Peyer's patch (tissue), 4 donors: Measurements from ENCODE around the gene CLEC16A. TPM values are rescaled to one million over a fixed set of nuclear protein-coding genes. Genes with fewer than 3 reads are reported as not detected.

Experiments used
- DNase-seq, 3 donors: peaks; one replicate each; pipeline ENCODE4 v3.0.0-alpha.2; 2017 to 2019
- H3K27ac ChIP-seq, 4 donors: fragments of 200-600 bp; sonication (generic); one replicate each; pipeline ENCODE4 v1.5.1; 2016 to 2019
- H3K27me3 ChIP-seq, 2 donors: fragments of 200-600 bp; sonication (generic); one replicate each; pipeline ENCODE4 v1.5.1; 2019
- H3K36me3 ChIP-seq, 3 donors: fragments of 200-600 bp; sonication (generic); one replicate each; pipeline ENCODE4 v1.5.1; 2016 to 2019
- H3K4me1 ChIP-seq, 4 donors: fragments of 200-600 bp; sonication (generic); one replicate each; pipeline ENCODE4 v1.5.1; 2016 to 2019
- H3K4me3 ChIP-seq, 4 donors: fragments of 200-600 bp; sonication (generic); 1 replicate in 3 of 4; 2 replicates in 1 of 4; pipeline ENCODE4 v1.5.1; 2016 to 2019; ENCODE audit warnings: mild to moderate bottlenecking in 1 of 4
- H3K9me3 ChIP-seq, 4 donors: fragments of 200-600 bp; sonication (generic); one replicate each; pipeline ENCODE4 v1.5.1; 2016 to 2019; ENCODE audit warnings: mild to moderate bottlenecking in 1 of 4
- POLR2A ChIP-seq, 2 donors: fragments of 450-650 bp; IDR thresholded peaks; one replicate each; pipeline ENCODE4 v1.5.1; 2017; ENCODE audit warnings: antibody characterized with exemption in 2 of 2, mild to moderate bottlenecking in 2 of 2, moderate library complexity in 2 of 2
- total RNA-seq, 4 donors: library from RNA; depleted of rRNA; stranded (reverse); fragments of >200 nt; gene quantifications; one replicate each; pipeline ENCODE4 v1.1.0, GENCODE V29; 2016
- TF ChIP-seq, protein P1 (sequence below), 6 experiments: fragments of 450-650 bp in 4 of 6; fragments of 200-600 bp in 2 of 6; sonication (generic) in 1 of 6; IDR thresholded peaks; one replicate each; pipeline ENCODE4 v1.5.1; 2017 to 2019; ENCODE audit warnings: antibody characterized with exemption in 6 of 6, mild to moderate bottlenecking in 3 of 6, moderate library complexity in 1 of 6

CLEC16A gene
- total RNA-seq, 4 donors from 2014 or later, result 37.8 to 139 (median 64.3) TPM

- Histone ChIP-seq H3K27me3 (no peaks in the 10 kb centered on the region), H3K36me3 (peaks cover 0 to 38% (median 0%) of the 10 kb centered on the region in 3 donors), H3K9me3 (no peaks in the 10 kb centered on the region), H3K4me1 (no peaks in the 10 kb centered on the region), H3K27ac (no peak overlapping the region), H3K4me3 (no peak overlapping the region)
- DNase-seq, result peak in 1 of 3 donors; percentile 29
- TF ChIP-seq, protein P1, sequence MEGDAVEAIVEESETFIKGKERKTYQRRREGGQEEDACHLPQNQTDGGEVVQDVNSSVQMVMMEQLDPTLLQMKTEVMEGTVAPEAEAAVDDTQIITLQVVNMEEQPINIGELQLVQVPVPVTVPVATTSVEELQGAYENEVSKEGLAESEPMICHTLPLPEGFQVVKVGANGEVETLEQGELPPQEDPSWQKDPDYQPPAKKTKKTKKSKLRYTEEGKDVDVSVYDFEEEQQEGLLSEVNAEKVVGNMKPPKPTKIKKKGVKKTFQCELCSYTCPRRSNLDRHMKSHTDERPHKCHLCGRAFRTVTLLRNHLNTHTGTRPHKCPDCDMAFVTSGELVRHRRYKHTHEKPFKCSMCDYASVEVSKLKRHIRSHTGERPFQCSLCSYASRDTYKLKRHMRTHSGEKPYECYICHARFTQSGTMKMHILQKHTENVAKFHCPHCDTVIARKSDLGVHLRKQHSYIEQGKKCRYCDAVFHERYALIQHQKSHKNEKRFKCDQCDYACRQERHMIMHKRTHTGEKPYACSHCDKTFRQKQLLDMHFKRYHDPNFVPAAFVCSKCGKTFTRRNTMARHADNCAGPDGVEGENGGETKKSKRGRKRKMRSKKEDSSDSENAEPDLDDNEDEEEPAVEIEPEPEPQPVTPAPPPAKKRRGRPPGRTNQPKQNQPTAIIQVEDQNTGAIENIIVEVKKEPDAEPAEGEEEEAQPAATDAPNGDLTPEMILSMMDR (IDR thresholded peaks at IDR 0.05), result no peak
- no peak for TF ChIP-seq POLR2A (IDR thresholded peaks at IDR 0.05)
Observed at GRCh38 chr16:11057711-11058345, 113.5 kb downstream of the CLEC16A start.

DNA sequence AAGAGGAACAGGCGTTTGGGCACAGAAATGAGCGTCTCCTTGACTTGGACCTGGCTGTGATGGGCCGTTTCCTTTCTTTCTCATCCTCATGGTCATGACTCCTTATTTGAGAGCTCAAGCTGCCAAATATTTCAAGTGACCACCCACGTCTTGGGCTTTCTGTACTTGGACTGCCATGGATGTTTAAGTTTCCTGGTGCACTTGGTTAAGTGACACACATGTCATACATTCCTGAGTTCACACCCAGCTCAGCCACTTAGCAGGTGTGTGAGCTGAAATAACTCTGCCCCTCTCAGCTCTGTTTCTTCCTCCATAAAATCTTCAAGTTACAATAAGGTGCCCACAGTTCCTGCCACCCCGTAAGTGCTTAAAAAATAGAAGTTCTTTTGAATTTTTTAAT lies 114.5 kb downstream of the CLEC16A start:
- H3K9me3 ChIP-seq, result no peaks in the 10 kb centered on the region
- DNase-seq, result peak in 1 of 3 donors; percentile 31
- no peak overlapping the region for H3K27ac ChIP-seq
- H3K4me3 ChIP-seq, result no peak overlapping the region
- TF ChIP-seq, protein P1 (IDR thresholded peaks at IDR 0.05), result no peak
- no peak for TF ChIP-seq POLR2A (IDR thresholded peaks at IDR 0.05)
- no peaks in the 10 kb centered on the region for H3K4me1 ChIP-seq
- H3K27me3 ChIP-seq, result no peaks in the 10 kb centered on the region
- peaks cover 0 to 40% (median 0%) of the 10 kb centered on the region in 3 donors for H3K36me3 ChIP-seq

DNA sequence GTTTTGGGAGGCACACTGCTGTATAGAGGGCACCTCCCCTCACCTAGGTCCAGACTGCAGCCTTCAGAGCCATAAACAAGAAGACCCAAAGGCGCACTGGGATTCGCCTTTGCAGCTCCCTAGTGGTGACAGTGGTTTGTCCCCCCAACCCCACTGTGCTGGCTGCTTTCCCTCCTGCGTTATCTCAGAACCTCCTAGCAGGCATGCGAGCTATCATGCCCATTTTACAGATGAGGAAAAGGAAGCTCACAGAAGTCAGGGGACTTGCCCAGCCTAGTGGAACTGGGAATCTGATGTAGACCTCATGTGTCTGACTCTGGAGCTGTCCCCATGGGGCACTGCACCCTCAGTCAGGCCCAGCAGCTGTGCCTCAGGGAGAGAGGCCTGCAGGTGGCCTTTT lies 115.2 kb downstream of the CLEC16A start:
- H3K36me3 ChIP-seq, result peaks cover 0 to 46% (median 0%) of the 10 kb centered on the region in 3 donors
- H3K27me3 ChIP-seq, result no peaks in the 10 kb centered on the region
- TF ChIP-seq POLR2A (IDR thresholded peaks at IDR 0.05), result no peak
- TF ChIP-seq, protein P1 (IDR thresholded peaks at IDR 0.05), result no peak
- no peak overlapping the region for H3K4me3 ChIP-seq
- no peak overlapping the region for H3K27ac ChIP-seq
- DNase-seq, result no peak
- no peaks in the 10 kb centered on the region for H3K9me3 ChIP-seq
- no peaks in the 10 kb centered on the region for H3K4me1 ChIP-seq

DNA sequence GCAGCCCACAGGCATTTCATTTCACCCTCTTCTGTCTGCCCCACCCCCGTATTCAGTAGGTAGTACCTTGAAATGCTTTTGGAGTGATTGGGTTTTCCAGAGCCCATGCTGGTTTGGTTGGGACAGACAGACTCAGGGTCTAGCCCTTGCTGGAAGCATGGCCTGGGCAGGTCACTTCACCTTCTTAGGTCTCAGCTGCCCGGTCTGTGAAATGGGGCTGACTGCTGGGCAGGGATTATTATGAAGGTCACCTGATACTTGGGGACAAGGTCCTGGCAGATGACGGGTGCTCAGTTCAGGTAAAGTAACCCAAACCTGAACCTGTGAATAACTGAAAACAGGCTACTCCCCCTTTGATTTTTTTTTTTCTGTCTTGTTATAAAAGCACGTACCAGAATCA lies 116.0 kb downstream of the CLEC16A start:
- no peak overlapping the region for H3K4me3 ChIP-seq
- no peak overlapping the region for H3K27ac ChIP-seq
- H3K9me3 ChIP-seq, result no peaks in the 10 kb centered on the region
- H3K27me3 ChIP-seq, result no peaks in the 10 kb centered on the region
- H3K36me3 ChIP-seq, result peaks cover 0 to 54% (median 0%) of the 10 kb centered on the region in 3 donors
- H3K4me1 ChIP-seq, result no peaks in the 10 kb centered on the region
- no peak for TF ChIP-seq POLR2A (IDR thresholded peaks at IDR 0.05)
- TF ChIP-seq, protein P1 (IDR thresholded peaks at IDR 0.05), result no peak
- peak in 1 of 3 donors; percentile 25 for DNase-seq

DNA sequence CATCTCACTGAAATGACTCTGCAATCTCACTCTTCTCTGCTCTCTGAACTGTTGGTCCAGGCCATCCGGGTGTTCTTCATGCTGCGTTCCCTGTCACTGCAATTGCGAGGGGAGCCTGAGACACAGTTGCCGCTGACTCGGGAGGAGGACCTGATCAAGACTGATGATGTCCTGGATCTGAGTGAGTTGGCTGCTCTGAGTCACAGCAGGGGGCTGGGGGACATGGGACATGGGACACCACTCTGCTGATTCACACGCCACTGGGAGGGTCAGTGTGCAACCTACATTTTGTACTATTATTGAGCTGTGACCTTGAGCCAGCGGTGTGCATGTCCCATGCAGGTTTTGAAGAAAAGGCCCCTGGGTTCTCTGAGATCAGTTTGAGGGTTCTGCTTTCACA lies 116.5 kb downstream of the CLEC16A start:
- Histone ChIP-seq H3K4me1 (no peaks in the 10 kb centered on the region), H3K27ac (no peak overlapping the region), H3K4me3 (no peak overlapping the region), H3K9me3 (no peaks in the 10 kb centered on the region), H3K27me3 (no peaks in the 10 kb centered on the region), H3K36me3 (peaks cover 0 to 56% (median 0%) of the 10 kb centered on the region in 3 donors)
- DNase-seq, result peak in 1 of 3 donors; percentile 4
- no peak for TF ChIP-seq POLR2A (IDR thresholded peaks at IDR 0.05)
- TF ChIP-seq, protein P1 (IDR thresholded peaks at IDR 0.05), result no peak
